GM12872 (cell line): ENCODE results near the gene PDIA6.

Experiments used
- TF ChIP-seq, protein P1 (sequence below): IDR thresholded peaks from 3 replicates; pipeline ENCODE4 v1.5.1; 2011; ENCODE audit warnings: low read depth, mild to moderate bottlenecking, low read length, moderate library complexity; ENCODE audit not compliant: insufficient read depth

The PDIA6 gene

GRCh38 chr2:10775831-10776230 is 36.8 kb downstream of the PDIA6 start:
- TF ChIP-seq, protein P1, sequence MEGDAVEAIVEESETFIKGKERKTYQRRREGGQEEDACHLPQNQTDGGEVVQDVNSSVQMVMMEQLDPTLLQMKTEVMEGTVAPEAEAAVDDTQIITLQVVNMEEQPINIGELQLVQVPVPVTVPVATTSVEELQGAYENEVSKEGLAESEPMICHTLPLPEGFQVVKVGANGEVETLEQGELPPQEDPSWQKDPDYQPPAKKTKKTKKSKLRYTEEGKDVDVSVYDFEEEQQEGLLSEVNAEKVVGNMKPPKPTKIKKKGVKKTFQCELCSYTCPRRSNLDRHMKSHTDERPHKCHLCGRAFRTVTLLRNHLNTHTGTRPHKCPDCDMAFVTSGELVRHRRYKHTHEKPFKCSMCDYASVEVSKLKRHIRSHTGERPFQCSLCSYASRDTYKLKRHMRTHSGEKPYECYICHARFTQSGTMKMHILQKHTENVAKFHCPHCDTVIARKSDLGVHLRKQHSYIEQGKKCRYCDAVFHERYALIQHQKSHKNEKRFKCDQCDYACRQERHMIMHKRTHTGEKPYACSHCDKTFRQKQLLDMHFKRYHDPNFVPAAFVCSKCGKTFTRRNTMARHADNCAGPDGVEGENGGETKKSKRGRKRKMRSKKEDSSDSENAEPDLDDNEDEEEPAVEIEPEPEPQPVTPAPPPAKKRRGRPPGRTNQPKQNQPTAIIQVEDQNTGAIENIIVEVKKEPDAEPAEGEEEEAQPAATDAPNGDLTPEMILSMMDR, result no peak

GRCh38 chr2:10775021-10775780 is 37.4 kb downstream of the PDIA6 start:
- TF ChIP-seq, protein P1, result no peak

GRCh38 chr2:10774394-10774793 is 38.2 kb downstream of the PDIA6 start:
- TF ChIP-seq, protein P1, result no peak

DNA sequence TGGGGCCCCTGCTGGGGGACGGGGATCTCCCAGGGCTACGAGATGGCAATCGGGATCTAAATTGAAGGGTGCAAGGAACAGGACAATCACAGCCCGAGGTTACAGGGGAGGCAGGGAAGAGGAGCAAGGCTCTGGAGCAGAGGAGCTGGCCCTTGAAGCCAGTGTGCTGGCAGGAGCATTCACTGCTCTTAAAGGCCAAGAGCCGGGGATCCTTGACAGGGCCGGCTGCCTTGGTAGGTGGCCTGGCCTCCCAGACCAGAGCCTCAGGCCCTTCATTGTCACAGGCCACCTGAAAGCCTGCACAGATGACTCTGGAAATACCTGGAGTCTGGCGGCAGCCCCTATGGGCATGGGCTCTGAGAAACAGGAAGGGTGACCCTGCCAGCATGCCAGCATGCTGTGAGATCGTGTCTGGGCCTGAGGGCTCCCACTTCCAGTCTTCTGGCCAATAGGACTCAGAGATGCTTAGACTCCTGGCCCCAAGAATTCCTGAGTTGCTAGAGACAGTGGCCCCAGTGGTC is 38.7 kb downstream of the PDIA6 start:
- TF ChIP-seq, protein P1, result no peak

DNA sequence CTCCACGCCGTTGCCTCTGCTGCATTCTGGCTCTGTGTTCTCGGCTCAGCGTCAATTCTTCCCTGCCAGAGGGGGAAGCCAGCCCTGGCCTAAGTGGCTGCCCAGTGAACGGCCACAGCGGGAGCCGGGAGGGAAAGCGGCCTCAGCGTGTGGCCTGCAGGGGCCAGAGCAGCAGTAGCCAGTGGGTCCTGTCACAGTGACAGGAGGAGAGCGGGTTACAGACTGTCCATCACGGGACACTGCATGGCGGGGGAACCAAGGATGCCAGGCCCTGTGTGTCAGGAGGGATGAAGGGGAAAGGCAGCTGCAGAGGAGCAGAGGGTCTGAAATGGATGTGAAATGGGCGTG is 39.7 kb downstream of the PDIA6 start:
- TF ChIP-seq, protein P1, result no peak

DNA sequence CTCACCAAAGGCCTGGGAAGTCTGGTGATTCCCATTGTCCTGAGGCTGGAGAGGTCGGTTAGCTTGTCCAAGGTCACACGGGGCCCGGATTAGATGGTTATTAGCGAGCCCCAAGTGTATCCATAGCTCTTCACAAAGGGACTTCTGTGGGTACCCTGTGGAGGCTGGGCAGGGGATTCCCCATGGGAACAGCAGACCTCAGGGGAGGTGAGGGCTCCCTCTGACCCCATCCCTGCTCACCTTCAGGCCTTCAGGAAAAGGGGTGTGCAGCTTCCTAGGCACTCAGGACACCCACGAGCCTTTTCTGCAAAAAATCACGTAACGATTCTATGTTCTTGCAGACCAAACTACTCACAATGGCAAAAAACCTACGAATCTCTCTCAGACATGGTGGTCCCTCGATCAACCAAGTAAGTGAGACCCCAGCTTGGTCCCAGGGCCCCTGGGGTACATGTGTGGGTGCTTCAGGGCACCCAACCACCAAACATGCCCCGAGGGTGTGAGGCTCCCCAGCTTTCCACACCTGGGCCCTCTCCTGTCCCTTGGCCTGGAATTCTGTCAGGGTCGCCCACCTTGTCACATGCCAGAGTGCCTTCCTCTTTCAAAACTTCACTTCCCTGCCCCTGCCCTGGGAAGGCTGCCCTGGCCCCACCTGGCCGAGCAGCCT is 40.3 kb downstream of the PDIA6 start:
- TF ChIP-seq, protein P1, result no peak

DNA sequence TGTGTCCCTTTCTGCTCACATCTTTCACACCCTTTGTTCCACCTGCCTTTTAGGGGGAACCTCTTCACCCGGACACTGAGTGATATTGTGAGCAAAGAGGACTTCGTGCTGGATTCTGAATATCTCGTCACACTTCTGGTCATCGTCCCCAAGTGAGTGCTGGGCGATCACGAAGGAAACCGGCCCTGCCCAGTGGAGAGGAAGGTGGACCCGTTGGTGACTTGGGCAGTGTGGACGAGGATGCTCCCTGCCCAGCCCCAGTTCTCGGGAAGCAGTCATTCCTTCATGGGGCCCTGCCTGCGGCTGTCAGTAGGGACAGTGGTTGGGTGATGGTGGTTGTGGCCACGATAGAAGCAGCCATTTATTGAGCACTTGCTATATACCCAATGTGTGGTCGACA is 40.8 kb downstream of the PDIA6 start:
- TF ChIP-seq, protein P1, result no peak
